Measurements from ENCODE around the gene C1orf216.
"Not testable (repeated sequence)": the region's sequence is repeated elsewhere in the genome, so short reads cannot be mapped to it uniquely, and the experiment has no call there.

C1orf216 gene

GRCh38 chr1:35702508-35702907 is 16.2 kb downstream of the C1orf216 start:
- H3K27me3 ChIP-seq (ENCODE audit: control insufficient read depth in 1 of 2, insufficient read depth in 2 of 2, low read length in 2 of 2), result peaks cover 25 to 28% of the 10 kb centered on the region in 2 donors
- H3K4me3 ChIP-seq (ENCODE audit: low read depth in 1 of 2, low read length in 2 of 2), result no peak overlapping the region
- H3K9me3 ChIP-seq (ENCODE audit: low read length), result no peaks in the 10 kb centered on the region
- H3K36me3 ChIP-seq (ENCODE audit: insufficient read depth, low read length), result no peaks in the 10 kb centered on the region
- H3K9ac ChIP-seq (ENCODE audit: low read length), result no peak overlapping the region
- no peaks in the 10 kb centered on the region for H3K4me1 ChIP-seq (ENCODE audit: insufficient read depth, low read length)
- no peak overlapping the region for H3K27ac ChIP-seq (ENCODE audit: low read depth, low read length)

GRCh38 chr1:35699152-35699551 is 19.5 kb downstream of the C1orf216 start:
- not testable (repeated sequence) for H3K4me1 ChIP-seq (ENCODE audit: insufficient read depth, low read length); H3K36me3 ChIP-seq (ENCODE audit: insufficient read depth, low read length); H3K9ac ChIP-seq (ENCODE audit: low read length); H3K9me3 ChIP-seq (ENCODE audit: low read length); H3K27ac ChIP-seq (ENCODE audit: low read depth, low read length); H3K4me3 ChIP-seq (ENCODE audit: low read depth in 1 of 2, low read length in 2 of 2)
- H3K27me3 ChIP-seq (ENCODE audit: control insufficient read depth in 1 of 2, insufficient read depth in 2 of 2, low read length in 2 of 2), result peaks cover 18 to 25% of the 10 kb centered on the region in 2 donors

- Histone ChIP-seq H3K27me3 (ENCODE audit: control insufficient read depth in 1 of 2, insufficient read depth in 2 of 2, low read length in 2 of 2) (no peaks in the 10 kb centered on the region), H3K36me3 (ENCODE audit: insufficient read depth, low read length) (no peaks in the 10 kb centered on the region), H3K9me3 (ENCODE audit: low read length) (no peaks in the 10 kb centered on the region), H3K4me3 (ENCODE audit: low read depth in 1 of 2, low read length in 2 of 2) (no peak overlapping the region), H3K9ac (ENCODE audit: low read length) (no peak overlapping the region), H3K4me1 (ENCODE audit: insufficient read depth, low read length) (no peaks in the 10 kb centered on the region), H3K27ac (ENCODE audit: low read depth, low read length) (no peak overlapping the region)
Measured at GRCh38 chr1:35692317-35692716, 26.4 kb downstream of the C1orf216 start.

GRCh38 chr1:35691571-35692220 is 27.0 kb downstream of the C1orf216 start:
- Histone ChIP-seq H3K36me3 (ENCODE audit: insufficient read depth, low read length) (no peaks in the 10 kb centered on the region), H3K9ac (ENCODE audit: low read length) (no peak overlapping the region), H3K27ac (ENCODE audit: low read depth, low read length) (no peak overlapping the region), H3K4me3 (ENCODE audit: low read depth in 1 of 2, low read length in 2 of 2) (no peak overlapping the region), H3K9me3 (ENCODE audit: low read length) (no peaks in the 10 kb centered on the region), H3K27me3 (ENCODE audit: control insufficient read depth in 1 of 2, insufficient read depth in 2 of 2, low read length in 2 of 2) (no peaks in the 10 kb centered on the region), H3K4me1 (ENCODE audit: insufficient read depth, low read length) (no peaks in the 10 kb centered on the region)

- Histone ChIP-seq H3K36me3 (ENCODE audit: insufficient read depth, low read length) (no peaks in the 10 kb centered on the region), H3K27me3 (ENCODE audit: control insufficient read depth in 1 of 2, insufficient read depth in 2 of 2, low read length in 2 of 2) (no peaks in the 10 kb centered on the region), H3K27ac (ENCODE audit: low read depth, low read length) (no peak overlapping the region), H3K9ac (ENCODE audit: low read length) (no peak overlapping the region), H3K4me1 (ENCODE audit: insufficient read depth, low read length) (no peaks in the 10 kb centered on the region), H3K9me3 (ENCODE audit: low read length) (no peaks in the 10 kb centered on the region), H3K4me3 (ENCODE audit: low read depth in 1 of 2, low read length in 2 of 2) (no peak overlapping the region)
Measured at GRCh38 chr1:35691080-35691479, 27.6 kb downstream of the C1orf216 start.

- H3K27ac ChIP-seq (ENCODE audit: low read depth, low read length); H3K4me1 ChIP-seq (ENCODE audit: insufficient read depth, low read length); H3K36me3 ChIP-seq (ENCODE audit: insufficient read depth, low read length); H3K27me3 ChIP-seq (ENCODE audit: control insufficient read depth in 1 of 2, insufficient read depth in 2 of 2, low read length in 2 of 2); H3K9ac ChIP-seq (ENCODE audit: low read length); H3K4me3 ChIP-seq (ENCODE audit: low read depth in 1 of 2, low read length in 2 of 2); H3K9me3 ChIP-seq (ENCODE audit: low read length): not testable (repeated sequence)
Measured at GRCh38 chr1:35690103-35690502, 28.6 kb downstream of the C1orf216 start.

GRCh38 chr1:35688161-35688560 is 30.5 kb downstream of the C1orf216 start:
- Histone ChIP-seq H3K4me1 (ENCODE audit: insufficient read depth, low read length) (no peaks in the 10 kb centered on the region), H3K27ac (ENCODE audit: low read depth, low read length) (no peak overlapping the region), H3K9ac (ENCODE audit: low read length) (no peak overlapping the region), H3K27me3 (ENCODE audit: control insufficient read depth in 1 of 2, insufficient read depth in 2 of 2, low read length in 2 of 2) (no peaks in the 10 kb centered on the region), H3K9me3 (ENCODE audit: low read length) (no peaks in the 10 kb centered on the region), H3K4me3 (ENCODE audit: low read depth in 1 of 2, low read length in 2 of 2) (no peak overlapping the region), H3K36me3 (ENCODE audit: insufficient read depth, low read length) (no peaks in the 10 kb centered on the region)

GRCh38 chr1:35683012-35683411 is 35.7 kb downstream of the C1orf216 start:
- Histone ChIP-seq H3K9me3 (ENCODE audit: low read length) (no peaks in the 10 kb centered on the region), H3K27me3 (ENCODE audit: control insufficient read depth in 1 of 2, insufficient read depth in 2 of 2, low read length in 2 of 2) (no peaks in the 10 kb centered on the region), H3K36me3 (ENCODE audit: insufficient read depth, low read length) (no peaks in the 10 kb centered on the region), H3K4me1 (ENCODE audit: insufficient read depth, low read length) (no peaks in the 10 kb centered on the region), H3K4me3 (ENCODE audit: low read depth in 1 of 2, low read length in 2 of 2) (no peak overlapping the region), H3K27ac (ENCODE audit: low read depth, low read length) (no peak overlapping the region), H3K9ac (ENCODE audit: low read length) (no peak overlapping the region)

GRCh38 chr1:35680271-35680670 is 38.4 kb downstream of the C1orf216 start:
- Histone ChIP-seq H3K9me3 (ENCODE audit: low read length) (no peaks in the 10 kb centered on the region), H3K36me3 (ENCODE audit: insufficient read depth, low read length) (no peaks in the 10 kb centered on the region), H3K27ac (ENCODE audit: low read depth, low read length) (no peak overlapping the region), H3K4me3 (ENCODE audit: low read depth in 1 of 2, low read length in 2 of 2) (no peak overlapping the region), H3K27me3 (ENCODE audit: control insufficient read depth in 1 of 2, insufficient read depth in 2 of 2, low read length in 2 of 2) (no peaks in the 10 kb centered on the region), H3K4me1 (ENCODE audit: insufficient read depth, low read length) (no peaks in the 10 kb centered on the region), H3K9ac (ENCODE audit: low read length) (no peak overlapping the region)

GRCh38 chr1:35675773-35676172 is 42.9 kb downstream of the C1orf216 start:
- Histone ChIP-seq H3K9me3 (ENCODE audit: low read length) (no peaks in the 10 kb centered on the region), H3K36me3 (ENCODE audit: insufficient read depth, low read length) (no peaks in the 10 kb centered on the region), H3K27ac (ENCODE audit: low read depth, low read length) (no peak overlapping the region), H3K27me3 (ENCODE audit: control insufficient read depth in 1 of 2, insufficient read depth in 2 of 2, low read length in 2 of 2) (no peaks in the 10 kb centered on the region), H3K4me1 (ENCODE audit: insufficient read depth, low read length) (no peaks in the 10 kb centered on the region), H3K4me3 (ENCODE audit: low read depth in 1 of 2, low read length in 2 of 2) (no peak overlapping the region), H3K9ac (ENCODE audit: low read length) (no peak overlapping the region)

GRCh38 chr1:35674111-35674510 is 44.6 kb downstream of the C1orf216 start:
- H3K4me1 ChIP-seq (ENCODE audit: insufficient read depth, low read length), result no peaks in the 10 kb centered on the region
- no peaks in the 10 kb centered on the region for H3K27me3 ChIP-seq (ENCODE audit: control insufficient read depth in 1 of 2, insufficient read depth in 2 of 2, low read length in 2 of 2)
- H3K27ac ChIP-seq (ENCODE audit: low read depth, low read length), result no peak overlapping the region
- H3K9me3 ChIP-seq (ENCODE audit: low read length), result no peaks in the 10 kb centered on the region
- H3K9ac ChIP-seq (ENCODE audit: low read length), result no peak overlapping the region
- no peaks in the 10 kb centered on the region for H3K36me3 ChIP-seq (ENCODE audit: insufficient read depth, low read length)
- H3K4me3 ChIP-seq (ENCODE audit: low read depth in 1 of 2, low read length in 2 of 2), result no peak overlapping the region

- Histone ChIP-seq H3K9ac (ENCODE audit: low read length) (no peak overlapping the region), H3K27ac (ENCODE audit: low read depth, low read length) (no peak overlapping the region), H3K4me1 (ENCODE audit: insufficient read depth, low read length) (no peaks in the 10 kb centered on the region), H3K36me3 (ENCODE audit: insufficient read depth, low read length) (no peaks in the 10 kb centered on the region), H3K9me3 (ENCODE audit: low read length) (no peaks in the 10 kb centered on the region), H3K27me3 (ENCODE audit: control insufficient read depth in 1 of 2, insufficient read depth in 2 of 2, low read length in 2 of 2) (no peaks in the 10 kb centered on the region), H3K4me3 (ENCODE audit: low read depth in 1 of 2, low read length in 2 of 2) (no peak overlapping the region)
Measured at GRCh38 chr1:35672116-35672515, 46.6 kb downstream of the C1orf216 start.
